GM18861 (cell line): Measurements from ENCODE around the gene LPP.

ENCODE experiments used
- ATAC-seq: cut with Tn5 transposase; IDR thresholded peaks from one replicate; pipeline ENCODE4 v1.9.1; 2021; ENCODE audit not compliant: unreplicated experiment

Gene LPP

DNA sequence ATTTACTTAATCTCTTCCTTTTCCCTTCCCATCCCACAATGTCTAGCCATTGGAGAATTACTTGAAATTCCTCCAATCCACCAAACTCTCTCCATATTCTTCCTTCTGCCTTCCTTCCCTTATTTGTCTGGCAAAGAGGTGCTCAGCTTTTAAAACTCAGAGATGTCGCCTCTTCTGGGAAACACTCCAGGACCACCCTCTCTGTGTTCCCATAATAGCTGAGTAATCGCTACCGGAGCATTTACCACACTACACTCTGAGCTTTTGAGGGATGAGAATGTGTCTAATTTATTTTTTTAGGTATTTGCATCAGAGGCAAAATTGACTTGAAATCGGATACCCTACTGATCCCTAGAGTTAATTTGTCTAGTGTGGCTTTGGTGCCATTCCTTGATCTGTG is 772.2 kb downstream of the LPP start:
- ATAC-seq = no peak

DNA sequence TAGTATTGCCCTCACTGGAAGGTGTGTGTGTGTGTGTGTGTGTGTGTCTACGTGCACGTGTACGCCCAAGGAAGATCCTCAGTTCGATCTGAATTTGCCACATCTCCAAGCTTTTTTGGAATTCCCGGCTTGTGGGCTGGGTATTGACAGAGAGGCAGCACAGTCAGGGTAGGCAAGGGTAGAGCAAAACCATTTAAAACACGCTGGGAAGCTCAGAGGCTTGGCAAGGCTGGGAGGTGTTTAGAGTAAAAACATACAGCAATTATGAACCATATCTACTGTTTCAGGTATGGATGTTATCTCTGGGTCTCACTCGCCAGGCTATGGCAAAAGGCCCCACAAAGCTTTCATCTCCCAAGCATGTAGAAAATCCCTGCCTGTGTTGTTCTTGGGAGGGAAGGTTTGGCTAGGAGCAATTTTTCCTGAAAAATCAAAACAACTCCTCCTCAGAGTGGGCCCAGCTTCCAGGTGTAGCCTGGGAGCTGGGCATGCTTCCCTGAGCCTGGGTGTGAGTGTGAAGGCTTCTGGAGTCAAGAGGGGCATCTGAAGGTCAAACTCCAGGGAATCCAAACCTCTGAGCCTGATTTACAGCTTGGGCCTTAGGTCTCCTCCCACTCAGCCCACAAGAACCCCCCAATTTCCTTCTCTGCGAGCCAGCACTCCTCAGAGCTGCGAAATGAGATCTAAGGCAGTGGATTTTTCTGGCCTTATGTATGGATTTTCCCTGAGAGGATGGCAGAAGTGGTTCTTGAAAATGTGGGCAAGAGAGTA is 773.0 kb downstream of the LPP start:
- ATAC-seq = no peak

DNA sequence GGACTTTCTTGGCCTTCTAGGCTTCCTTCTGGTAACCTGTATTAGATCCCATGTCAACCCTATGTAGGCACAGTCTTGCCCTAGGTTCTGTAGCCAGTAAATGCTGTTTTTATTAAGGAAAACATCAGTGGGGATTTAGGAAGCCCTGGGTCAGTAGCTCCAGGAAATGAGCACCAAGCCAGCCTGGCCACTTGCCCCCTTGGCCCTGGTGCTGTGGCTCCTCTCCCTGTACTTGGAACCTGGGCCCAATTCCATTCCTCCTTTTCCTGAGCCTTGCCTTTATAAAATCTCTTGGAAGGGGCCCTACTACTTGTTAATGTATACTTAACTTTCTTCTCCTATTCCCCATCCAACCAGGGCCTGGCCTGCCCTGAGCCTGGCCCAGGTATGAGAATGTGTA is 774.0 kb downstream of the LPP start:
- no peak for ATAC-seq

DNA sequence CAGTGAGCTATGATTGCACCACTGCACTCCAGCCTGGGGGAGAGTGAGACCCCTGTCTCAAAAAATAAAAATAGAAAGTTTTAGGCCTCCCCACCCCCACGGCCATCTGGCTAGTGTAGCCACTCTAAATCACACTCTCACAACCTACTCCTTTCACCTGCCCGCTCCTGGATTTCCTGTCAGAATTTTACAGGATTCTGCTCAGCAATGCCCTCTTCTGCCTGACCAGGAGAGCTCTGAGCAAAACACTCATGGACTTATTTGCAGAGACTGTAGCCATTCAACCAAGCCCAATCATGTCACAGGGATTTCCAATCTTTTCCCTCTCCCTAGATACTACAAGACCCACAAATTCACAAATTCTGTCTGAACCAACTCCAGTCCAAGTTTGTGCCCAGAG is 775.2 kb downstream of the LPP start:
- no peak for ATAC-seq

DNA sequence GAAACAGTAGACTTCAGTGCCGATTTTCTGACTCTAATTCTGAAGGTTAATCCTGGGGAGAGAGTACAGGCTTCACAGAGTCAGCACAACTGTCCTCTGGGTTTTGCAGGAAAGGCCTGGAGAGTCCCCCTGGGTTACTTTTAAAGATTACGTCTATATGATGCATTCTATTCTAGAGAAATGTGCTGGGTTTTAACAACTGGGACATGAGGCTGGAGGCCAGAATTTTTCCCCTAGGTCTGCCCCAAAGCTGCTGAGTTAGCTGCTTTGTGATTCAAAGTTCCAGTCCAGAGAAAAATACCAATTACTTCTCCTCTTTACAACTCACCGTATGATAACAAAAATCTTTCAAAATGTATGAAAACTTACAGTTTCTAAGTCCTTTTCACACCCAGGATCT is 777.1 kb downstream of the LPP start:
- no peak for ATAC-seq

DNA sequence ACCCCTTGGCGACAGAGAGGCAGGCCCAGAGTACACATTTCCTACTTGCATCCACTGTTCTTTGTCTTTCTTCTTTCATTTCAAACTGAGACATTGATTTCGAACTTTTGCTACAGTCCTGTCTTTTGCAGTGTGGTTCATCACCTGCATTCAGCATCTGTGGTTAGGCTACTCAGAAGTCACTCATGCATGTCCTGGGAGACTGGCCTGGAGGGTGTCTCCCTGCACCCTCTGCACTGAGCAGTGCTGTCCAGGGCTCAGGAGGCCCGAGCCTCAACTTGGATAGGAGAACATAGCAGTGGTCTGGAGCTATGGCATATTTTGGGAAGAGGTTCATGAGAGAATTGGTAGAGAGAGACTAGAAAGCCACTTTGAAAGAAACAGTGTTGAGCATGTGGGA is 777.6 kb downstream of the LPP start:
- ATAC-seq = no peak

DNA sequence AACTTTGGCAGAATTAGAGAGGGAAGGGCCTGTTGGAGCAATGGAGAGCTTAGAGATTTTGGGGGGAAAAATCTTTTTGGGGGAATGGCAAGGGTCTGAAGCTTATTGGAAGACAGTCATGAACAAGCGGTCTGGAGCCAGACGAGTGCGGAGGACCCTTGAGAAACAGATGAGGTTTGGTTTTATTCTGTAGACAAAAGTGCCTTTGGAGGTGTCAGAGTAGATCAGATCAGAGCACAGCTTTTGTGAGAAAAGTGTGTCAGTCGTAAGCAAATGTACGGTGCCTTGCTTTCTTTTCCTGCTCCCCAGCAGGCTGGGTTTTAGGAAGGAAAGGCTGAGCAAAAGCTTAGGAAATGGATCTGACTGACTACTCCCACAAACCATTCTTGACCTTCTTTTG is 781.0 kb downstream of the LPP start:
- no peak for ATAC-seq

DNA sequence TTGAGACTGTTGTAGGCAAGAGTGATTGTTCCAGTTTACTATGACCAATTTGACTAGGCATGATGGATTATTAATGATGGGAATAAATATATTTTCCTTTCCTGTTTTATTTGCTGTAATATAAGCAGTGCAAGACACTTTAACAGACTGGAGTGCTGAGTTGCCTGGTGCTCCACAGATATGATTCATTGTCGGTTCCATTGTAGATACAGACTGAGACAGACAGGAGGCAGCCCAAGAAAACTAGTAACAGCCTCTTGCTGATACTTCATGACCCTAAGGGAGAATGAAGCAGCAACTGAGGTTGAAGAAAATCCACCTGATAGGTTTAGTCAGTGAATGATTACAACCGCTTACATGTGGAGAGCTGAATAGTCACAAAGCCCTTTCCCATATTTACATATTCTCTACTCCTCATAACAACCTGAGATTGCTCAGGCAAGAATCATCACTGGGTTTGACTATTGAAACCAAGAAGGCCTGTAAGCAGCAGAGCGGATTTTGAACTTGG is 782.7 kb downstream of the LPP start:
- ATAC-seq = no peak

DNA sequence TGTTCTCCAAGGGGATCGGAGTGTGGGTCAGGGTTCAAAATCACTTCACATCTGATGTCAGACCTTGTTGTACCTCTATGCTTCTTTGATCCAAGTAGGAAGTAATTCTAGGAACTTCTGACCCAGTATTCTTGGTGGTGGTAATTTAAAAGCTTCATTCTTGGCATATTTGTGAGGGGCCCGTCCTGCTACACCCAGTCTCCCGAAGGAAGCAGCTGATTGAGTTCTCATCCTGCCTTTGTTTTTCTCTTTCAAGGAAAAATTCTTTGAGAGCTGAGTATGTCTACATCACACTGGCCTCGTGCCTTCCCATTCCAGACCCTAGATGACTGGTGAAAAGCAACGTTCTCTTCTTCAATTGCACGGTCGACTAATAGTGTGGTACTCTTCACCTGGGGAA is 783.4 kb downstream of the LPP start:
- no peak for ATAC-seq

DNA sequence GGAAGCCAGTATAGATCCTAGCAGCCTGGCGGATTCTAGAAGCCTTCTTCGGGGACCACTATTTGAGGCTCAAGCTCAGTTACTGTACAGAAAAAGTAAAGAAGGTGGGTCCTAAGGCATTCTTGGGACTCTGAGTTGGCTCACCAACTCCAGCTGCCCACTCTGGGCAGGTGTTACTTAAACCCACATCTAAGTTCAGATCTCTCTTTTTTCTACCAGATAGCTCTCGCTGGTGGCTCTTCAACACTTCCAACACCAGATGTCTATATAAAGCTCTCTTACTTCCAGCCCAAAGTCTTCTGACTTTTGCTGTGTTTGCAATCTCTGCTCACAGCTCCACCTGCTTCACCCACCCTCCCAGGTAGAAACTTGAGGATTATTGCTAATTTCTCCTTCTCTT is 785.0 kb downstream of the LPP start:
- ATAC-seq = no peak

DNA sequence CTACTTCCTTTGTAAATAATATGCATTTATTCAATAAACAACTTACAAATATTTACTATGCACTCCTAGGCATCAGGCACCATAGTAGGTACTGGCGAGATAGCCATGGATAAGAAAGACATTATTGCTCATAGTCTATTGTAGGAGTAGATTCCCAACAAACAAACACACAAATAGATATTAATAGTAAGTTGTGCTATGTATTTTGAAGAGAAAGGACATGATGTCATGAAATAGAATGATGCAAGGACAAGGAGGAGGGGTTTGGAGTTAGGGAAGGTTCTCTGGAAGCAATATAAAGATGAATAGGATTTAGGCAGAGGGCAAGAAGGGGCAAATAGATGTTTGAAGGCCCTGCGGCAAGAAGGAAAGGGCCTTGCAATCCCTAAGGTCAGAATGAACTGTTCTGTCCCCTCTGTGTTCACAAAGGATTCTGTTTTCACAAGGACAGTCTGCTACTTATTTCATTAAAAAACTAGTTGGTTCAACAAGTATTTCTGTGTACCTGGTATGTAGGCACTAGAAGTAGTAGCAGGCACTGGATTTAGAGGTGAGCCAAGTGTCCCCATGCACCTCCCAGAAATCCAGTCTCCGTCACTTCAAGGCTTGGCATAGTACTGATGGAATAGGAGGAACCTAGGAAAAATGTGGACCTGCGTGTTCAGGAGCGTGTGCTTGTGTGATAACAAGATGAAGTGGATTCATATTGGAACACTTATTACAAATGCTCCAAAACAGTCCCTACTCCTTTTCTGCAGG is 786.0 kb downstream of the LPP start:
- no peak for ATAC-seq
